ENCODE results near the gene MYL7.

Gene MYL7

DNA sequence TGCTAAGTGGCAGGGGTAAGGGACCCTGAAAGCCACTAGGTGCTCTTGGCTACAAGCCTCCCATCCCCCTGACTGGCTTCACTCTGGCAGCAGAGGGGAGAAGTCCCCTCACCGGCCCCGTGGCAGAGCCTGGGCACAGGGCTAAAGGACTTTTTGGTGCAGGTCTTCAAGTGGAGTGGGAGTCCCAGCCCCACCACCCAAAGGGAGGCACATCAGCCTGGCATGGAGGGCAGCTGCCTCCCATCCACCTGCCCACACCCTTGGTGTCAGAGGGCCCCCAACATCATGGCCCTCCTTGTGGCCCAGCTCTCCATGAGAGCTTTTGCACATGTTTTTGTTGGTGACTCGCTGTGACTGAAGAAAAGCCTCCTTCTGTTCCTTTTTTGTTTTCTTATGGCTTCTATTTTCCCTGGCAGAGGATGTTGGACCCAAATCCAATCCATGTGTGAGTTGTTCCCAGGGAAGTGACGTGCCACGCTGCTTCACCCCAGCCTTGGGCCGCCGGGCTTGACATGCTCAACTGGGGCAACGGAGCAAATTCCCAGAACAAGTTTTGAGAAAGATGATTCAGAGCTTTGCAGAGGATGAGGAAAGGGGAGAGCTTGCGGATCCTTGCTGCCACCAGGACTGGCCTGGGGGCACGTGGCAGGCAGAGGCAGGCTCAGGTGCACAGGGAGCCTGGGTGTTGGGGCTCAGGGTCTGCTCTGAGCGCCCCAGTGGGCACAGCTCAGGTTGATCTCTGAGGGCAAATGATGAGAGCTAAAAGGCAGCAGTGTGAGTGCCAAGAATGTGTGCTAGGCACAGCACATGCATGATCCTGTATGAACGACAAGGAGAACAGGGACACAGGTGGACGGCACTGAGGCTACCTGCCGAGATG lies 38.9 kb downstream of the MYL7 start:
- DNase-seq: peak; percentile 35
- in situ Hi-C loops (cut with HindIII; ENCODE audit: low pct_ligation_motif_present, low sequenced_read_pairs): no loop called here
- Histone ChIP-seq H3K27ac (no peak overlapping the region), H3K27me3 (replicated peaks) (no peaks in the 10 kb centered on the region), H3K36me3 (replicated peaks) (no peaks in the 10 kb centered on the region), H3K4me3 (ENCODE audit: low read depth, low read length) (no peak overlapping the region)
- TF ChIP-seq, protein P1, sequence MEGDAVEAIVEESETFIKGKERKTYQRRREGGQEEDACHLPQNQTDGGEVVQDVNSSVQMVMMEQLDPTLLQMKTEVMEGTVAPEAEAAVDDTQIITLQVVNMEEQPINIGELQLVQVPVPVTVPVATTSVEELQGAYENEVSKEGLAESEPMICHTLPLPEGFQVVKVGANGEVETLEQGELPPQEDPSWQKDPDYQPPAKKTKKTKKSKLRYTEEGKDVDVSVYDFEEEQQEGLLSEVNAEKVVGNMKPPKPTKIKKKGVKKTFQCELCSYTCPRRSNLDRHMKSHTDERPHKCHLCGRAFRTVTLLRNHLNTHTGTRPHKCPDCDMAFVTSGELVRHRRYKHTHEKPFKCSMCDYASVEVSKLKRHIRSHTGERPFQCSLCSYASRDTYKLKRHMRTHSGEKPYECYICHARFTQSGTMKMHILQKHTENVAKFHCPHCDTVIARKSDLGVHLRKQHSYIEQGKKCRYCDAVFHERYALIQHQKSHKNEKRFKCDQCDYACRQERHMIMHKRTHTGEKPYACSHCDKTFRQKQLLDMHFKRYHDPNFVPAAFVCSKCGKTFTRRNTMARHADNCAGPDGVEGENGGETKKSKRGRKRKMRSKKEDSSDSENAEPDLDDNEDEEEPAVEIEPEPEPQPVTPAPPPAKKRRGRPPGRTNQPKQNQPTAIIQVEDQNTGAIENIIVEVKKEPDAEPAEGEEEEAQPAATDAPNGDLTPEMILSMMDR (IDR thresholded peaks at IDR 0.05; ENCODE audit: low read depth, low read length, missing control alignments): no peak

DNA sequence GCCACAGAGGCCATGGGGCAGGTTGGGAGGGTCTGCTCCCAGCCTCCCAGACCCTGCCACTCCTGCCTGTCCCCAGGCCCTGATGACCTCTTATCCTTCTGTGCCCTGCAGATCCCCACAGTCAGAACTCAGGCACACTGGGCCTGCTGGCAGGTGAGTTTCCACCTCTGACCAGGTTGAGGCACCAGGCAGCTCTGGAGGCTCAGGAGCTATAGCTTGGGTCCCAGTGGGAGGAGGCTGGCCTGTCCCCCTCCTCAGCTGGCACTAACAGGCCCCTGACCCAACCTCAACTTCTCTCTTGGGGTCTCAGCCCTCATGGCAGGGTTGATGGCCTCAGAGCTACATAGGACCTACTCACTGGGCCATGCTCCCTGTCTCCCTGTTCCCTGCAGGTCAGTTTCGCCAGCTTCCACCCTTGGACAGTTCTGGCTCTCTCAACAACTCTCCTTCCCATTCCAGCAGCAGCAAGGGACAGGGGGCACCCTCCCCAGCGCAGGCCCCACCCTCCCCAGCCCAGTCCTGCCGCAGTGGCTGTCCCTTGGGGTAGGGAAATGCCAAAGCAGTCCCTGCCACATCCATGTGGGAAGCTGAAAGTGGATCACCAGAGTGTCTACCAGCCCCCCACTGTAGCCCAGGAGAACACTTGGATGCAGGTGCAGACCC lies 39.7 kb downstream of the MYL7 start:
- H3K27ac ChIP-seq: no peak overlapping the region
- TF ChIP-seq, protein P1 (IDR thresholded peaks at IDR 0.05; ENCODE audit: low read depth, low read length, missing control alignments): no peak
- in situ Hi-C loops (cut with HindIII; ENCODE audit: low pct_ligation_motif_present, low sequenced_read_pairs): no loop called here
- H3K4me3 ChIP-seq (ENCODE audit: low read depth, low read length): no peak overlapping the region
- DNase-seq: no peak
- H3K36me3 ChIP-seq (replicated peaks): no peaks in the 10 kb centered on the region
- no peaks in the 10 kb centered on the region for H3K27me3 ChIP-seq (replicated peaks)

DNA sequence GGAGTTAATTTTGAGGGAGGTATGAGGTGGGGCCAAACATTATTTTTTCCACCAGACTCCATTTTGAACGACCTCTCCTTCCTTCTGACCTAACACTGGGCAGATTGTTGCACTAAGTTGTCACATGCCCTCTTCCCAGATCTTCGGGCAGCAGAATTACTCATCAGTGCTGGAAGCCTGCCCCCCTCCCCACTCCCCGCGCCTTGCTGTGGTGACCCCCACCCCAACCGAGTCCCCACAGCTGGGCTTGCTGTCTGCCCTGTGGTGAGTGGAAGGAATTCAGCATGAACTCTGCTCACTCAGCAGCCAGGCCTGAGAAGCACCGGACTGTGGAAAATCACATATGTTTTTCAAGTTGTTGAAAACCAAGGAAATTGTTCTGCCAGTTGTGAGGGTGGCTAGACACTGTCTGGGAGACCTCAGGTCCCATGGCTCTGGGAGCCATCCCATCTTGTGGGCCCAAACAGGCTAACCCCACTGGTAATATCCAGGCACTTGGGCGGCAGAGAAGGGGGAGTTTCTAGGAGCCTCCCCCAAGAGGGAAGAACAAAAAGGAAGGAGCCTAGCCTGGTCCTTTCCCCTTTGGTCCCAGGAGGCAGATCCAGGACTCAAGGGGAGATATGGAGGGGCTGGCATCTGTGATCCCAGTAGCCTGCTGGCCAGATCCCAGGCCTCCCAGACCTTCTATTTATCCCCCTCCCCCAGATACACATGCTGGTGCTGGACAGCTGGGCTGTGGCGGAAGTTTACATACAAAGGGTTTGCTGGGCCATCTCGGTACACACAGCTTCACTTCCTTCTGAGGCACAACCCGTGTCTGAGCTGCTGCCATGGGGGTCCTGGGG lies 40.5 kb downstream of the MYL7 start:
- Histone ChIP-seq H3K27me3 (replicated peaks) (no peaks in the 10 kb centered on the region), H3K4me3 (ENCODE audit: low read depth, low read length) (no peak overlapping the region), H3K27ac (peak overlapping the region; percentile 30), H3K36me3 (replicated peaks) (no peaks in the 10 kb centered on the region)
- in situ Hi-C loops (cut with HindIII; ENCODE audit: low pct_ligation_motif_present, low sequenced_read_pairs): no loop called here
- peak; percentile 53 for DNase-seq
- TF ChIP-seq, protein P1 (IDR thresholded peaks at IDR 0.05; ENCODE audit: low read depth, low read length, missing control alignments): no peak

DNA sequence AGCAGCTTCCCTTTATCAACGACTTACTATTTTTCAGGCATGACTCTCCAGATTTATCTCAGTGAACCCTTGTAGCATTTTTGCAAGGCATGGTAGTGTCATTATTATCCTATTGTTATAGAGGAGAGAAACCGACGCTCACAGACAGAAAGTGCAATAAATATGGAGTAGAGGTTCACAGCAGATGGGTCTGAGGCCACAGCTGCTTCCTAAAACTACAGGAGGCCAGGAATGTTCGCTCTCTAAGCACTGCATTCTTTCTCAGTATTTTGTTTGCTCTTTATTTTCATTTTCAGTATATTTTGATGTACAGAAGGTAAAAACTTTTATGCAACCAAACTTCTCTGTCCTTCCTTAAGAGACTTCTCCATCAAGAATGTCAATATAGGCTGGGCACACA lies 41.5 kb downstream of the MYL7 start:
- TF ChIP-seq, protein P1 (IDR thresholded peaks at IDR 0.05; ENCODE audit: low read depth, low read length, missing control alignments): no peak
- in situ Hi-C loops (cut with HindIII; ENCODE audit: low pct_ligation_motif_present, low sequenced_read_pairs): no loop called here
- Histone ChIP-seq H3K27me3 (replicated peaks) (no peaks in the 10 kb centered on the region), H3K27ac (no peak overlapping the region), H3K4me3 (ENCODE audit: low read depth, low read length) (no peak overlapping the region), H3K36me3 (replicated peaks) (no peaks in the 10 kb centered on the region)
- no peak for DNase-seq

DNA sequence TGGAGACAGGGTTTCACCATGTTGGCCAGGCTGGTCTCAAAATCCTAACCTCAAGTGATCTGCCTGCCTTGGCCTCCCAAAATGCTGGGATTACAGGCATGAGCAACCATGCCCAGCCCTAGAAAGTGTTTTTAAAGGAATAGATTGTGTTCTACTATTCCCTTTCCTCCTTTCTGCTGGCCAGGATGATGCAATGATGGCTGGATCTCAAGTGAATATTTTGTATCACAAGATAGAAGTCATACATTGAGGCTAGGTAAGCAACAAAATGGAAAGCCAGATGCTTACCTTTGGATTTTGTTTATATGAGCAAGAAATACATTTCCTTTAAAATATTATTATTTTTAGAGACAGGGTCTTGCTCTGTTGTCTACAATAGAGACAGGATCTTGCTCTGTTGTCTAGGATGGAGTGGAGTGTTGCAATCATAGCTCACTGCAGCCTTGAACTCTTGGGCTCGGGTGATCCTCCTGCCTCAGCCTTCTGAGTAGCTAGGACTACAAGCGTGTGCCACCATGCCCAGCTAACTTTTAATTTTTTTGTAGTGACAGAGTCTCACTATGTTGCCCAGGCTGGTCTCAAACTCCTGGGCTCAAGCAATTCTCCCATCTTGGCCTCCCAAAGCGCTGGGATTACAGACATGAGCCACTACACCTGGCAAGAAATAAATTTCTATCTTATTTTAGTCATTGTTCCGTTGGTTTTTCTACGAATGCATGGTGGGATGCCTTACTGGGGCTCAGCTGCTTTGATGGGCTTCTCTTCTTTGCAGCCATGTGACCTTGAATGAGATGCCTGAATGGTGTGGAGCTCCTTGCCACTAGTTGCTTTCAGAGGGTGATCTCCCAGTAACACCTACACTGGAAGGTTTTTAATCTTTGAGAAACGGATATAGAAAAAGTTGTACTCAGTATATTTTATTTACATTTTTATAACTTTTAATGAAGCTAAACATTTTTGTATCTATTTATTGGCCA lies 42.8 kb downstream of the MYL7 start:
- TF ChIP-seq, protein P1 (IDR thresholded peaks at IDR 0.05; ENCODE audit: low read depth, low read length, missing control alignments): no peak
- Histone ChIP-seq H3K27ac (no peak overlapping the region), H3K36me3 (replicated peaks) (no peaks in the 10 kb centered on the region), H3K27me3 (replicated peaks) (no peaks in the 10 kb centered on the region), H3K4me3 (ENCODE audit: low read depth, low read length) (no peak overlapping the region)
- DNase-seq: no peak
- in situ Hi-C loops (cut with HindIII; ENCODE audit: low pct_ligation_motif_present, low sequenced_read_pairs): no loop called here

Data from brain microvascular endothelial cell (primary cell).